Left colon (tissue), 2 donors: ENCODE measurements around the gene SEMA3B. TPM values are rescaled to one million over a fixed set of nuclear protein-coding genes. Genes with fewer than 3 reads are reported as not detected.
"Not testable (repeated sequence)": the region's sequence is repeated elsewhere in the genome, so short reads cannot be mapped to it uniquely, and the experiment has no call there.

Experiments used
- ATAC-seq: fragments of 200-7000 bp; cut with Tn5 transposase; one replicate; pipeline ENCODE4 v1.9.1; 2020; ENCODE audit warnings: mild to moderate bottlenecking, moderate library complexity
- DNase-seq, 2 donors: peaks; one replicate each; pipeline ENCODE4 v3.0.0-alpha.2; 2020
- intact Hi-C, 2 donors: fragments of 100-400 bp; cut with DNase I in 1 of 2; cut with micrococcal nuclease in 1 of 2; formaldehyde crosslinking; loops; one replicate each; pipeline versions ENCODE4 v1.11.2 to v1.14.0; 2022; cut with DNase I, micrococcal nuclease
- total RNA-seq, 2 donors: library from RNA; stranded (reverse); fragmentation: NEBNext Ultra II Directional; extraction: Animal tissue kit (Norgen Biotek cat#: 25700); gene quantifications; one replicate each; pipeline ENCODE4 v1.2.1, GENCODE V29; 2021
- donor health status: DM: no; HTN: no; CAD: no.
- donor health status: DM: yes; HTN: yes; CAD: no.

The SEMA3B gene
- total RNA-seq, 2 donors from 2014 or later: 56.8 to 116 TPM

DNA sequence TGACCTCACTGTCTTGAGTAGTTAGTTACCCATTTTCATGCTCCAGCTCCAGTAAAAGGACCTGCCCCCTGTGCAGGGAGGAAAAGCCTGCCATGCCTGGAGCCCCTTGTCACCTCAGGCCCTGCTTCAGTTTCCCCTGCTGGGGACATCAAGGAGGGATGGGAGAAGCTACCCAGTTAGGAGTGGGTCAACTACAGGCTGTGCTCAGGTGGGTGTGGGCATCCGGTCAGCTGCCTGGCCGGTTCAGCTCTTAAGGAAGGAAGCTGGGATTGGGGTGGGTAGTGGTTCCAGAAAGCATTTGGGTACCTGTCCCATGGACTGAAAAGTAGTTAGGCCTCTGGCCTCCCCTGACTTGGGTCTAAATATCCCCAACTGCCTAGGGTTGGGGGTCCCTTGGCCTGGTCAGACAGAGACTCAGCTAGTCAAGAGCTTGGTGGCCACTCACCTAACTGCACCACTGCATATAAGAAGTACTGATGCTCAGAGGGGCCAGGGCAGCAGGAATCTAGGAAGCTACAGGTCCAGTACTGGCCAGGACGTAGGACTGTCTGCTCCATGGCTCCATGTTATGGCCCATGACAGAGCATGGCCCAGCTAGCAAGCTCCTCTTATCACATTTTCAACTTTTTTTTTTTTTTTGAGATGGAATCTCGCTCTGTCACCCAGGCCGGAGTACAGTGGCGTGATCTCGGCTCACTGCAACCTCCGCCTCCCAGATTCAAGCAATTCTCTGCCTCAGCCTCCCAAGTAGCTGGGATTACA is 10.5 kb downstream of the SEMA3B start:
- DNase-seq: no peak
- intact Hi-C loops: loop anchor here in 1 of 2 donors (10.0 kb wide), 1 partner anchor 85 kb away; the partner anchor contains the start of gene GNAT1
- ATAC-seq: peak; percentile 5

- intact Hi-C loops, ATAC-seq, DNase-seq: not testable (repeated sequence)
Measured at GRCh38 chr3:50284121-50284520, 15.2 kb downstream of the SEMA3B start.

GRCh38 chr3:50286322-50287227 is 17.6 kb downstream of the SEMA3B start:
- ATAC-seq (no peak), DNase-seq (no peak)
- intact Hi-C loops: no loop called here

DNA sequence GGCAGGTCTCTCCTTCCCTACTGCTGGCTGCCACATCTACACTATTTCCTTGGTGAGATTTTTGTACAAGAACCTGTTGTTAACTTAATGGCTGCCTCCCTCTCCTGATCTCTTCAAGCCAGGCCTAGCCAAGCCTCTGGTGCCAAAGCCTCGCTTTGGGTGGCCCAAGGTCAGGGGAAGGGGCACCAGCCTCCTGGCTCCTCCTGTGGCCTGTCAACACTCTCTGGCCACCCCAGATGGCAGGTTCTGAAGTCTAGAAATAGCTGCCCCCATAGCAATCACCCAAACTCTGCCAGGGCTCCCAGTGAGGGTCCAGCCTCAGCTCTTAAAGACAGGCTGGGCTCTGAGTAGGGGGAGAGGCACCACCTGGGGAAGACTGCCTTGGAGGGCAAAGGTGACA is 18.3 kb downstream of the SEMA3B start:
- DNase-seq (no peak), ATAC-seq (no peak)
- intact Hi-C loops: no loop called here

- intact Hi-C loops: no loop called here
- ATAC-seq (no peak), DNase-seq (no peak)
Measured at GRCh38 chr3:50288387-50289007, 19.6 kb downstream of the SEMA3B start.

- DNase-seq (no peak), ATAC-seq (no peak)
- intact Hi-C loops: no loop called here
Measured at GRCh38 chr3:50289130-50289529, 20.2 kb downstream of the SEMA3B start.

- ATAC-seq (no peak), DNase-seq (peak in 1 of 2 donors; percentile 43)
- intact Hi-C loops: no loop called here
Measured at GRCh38 chr3:50290161-50290641, 21.3 kb downstream of the SEMA3B start.

GRCh38 chr3:50292159-50293078 is 23.5 kb downstream of the SEMA3B start, which contains the start of gene IFRD2:
Gene IFRD2 (minus strand): TSS chr3:50292429. CDS start chr3:50292274, 155 bp downstream.
- peak; percentile 88 for ATAC-seq
- intact Hi-C loops: no loop called here
- DNase-seq: peak; percentile 97 to 98

DNA sequence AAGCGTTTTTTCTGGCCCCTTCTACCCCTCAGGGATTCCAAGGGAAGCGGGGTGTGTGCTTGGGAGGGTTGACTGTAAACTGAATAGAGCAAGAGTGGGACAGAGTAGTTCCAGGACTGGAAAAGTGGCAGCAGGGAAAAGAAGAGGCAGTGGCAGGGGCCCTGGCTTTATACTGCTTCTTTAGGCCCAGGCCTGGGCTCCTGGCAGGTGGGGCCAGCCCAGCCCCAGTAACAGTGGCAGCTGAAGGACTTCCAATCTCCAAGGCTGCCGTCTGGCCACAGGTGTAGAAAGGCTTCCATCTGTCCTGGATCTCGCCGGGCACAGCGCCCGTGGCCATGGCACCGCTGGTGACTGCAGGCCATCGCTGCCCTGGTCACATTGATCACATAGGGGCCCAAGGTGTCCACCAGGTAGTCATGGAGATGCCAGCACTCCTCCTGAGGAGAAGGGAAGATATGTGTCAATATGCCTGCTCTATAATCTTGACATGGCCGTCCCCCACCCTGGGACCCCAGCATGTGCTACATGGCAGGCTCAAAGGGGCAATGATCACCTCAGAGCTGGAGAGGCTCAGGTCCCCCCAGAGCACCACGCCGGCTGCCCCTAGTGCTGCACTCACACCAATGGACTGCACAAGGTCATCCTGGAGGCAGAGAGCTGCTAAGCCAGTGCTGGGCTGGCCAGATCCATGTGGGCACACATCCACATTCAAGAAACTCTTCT is 24.3 kb downstream of the SEMA3B start:
- no peak for ATAC-seq
- intact Hi-C loops: no loop called here
- no peak for DNase-seq

- ATAC-seq (no peak), DNase-seq (no peak)
- intact Hi-C loops: no loop called here
Measured at GRCh38 chr3:50294089-50294488, 25.1 kb downstream of the SEMA3B start.

DNA sequence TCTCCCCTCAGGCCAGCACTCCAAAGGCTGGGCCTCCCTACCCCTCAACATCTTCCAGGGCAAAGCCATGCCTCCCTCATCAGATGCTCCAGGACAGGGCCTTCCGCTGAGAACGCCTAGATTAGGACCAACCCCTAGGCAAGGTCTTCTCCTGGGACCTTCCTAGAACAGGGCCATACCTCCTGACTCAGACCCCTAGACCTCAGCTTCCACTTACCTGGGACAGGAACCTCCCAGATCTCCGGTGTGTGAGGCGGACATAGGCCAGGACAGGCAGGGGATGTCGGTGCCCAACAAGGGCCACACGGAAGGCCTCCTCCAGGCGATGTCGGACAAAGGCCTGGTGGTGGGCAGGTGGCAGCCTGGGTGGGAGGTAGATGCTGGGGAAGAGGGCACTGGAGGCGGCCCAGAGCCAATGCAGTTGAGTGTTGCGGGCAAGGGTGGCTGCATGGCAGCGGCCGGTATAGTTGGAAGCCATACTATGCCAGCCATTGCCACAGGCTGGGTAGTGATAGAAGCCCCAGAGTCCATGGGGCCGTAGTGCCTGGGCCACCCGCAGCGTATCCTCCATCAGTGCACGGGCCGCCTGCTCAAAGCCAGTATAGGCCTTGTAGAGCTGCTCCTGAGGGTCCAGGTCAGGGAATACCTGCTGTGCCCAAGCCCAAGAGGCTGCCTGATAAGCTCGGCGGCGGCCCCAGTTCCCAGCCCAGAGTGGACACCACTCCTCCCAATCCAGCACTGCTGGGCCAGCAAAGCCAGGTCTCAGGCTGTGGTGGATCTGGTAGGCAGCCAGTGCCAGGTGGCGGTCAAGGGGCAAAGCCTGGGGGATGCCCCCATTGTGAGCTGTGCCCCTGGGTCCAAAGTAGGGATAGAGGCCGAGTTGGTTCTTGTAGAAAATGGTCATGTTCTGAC is 25.8 kb downstream of the SEMA3B start:
- no peak for ATAC-seq
- DNase-seq: no peak
- intact Hi-C loops: no loop called here

DNA sequence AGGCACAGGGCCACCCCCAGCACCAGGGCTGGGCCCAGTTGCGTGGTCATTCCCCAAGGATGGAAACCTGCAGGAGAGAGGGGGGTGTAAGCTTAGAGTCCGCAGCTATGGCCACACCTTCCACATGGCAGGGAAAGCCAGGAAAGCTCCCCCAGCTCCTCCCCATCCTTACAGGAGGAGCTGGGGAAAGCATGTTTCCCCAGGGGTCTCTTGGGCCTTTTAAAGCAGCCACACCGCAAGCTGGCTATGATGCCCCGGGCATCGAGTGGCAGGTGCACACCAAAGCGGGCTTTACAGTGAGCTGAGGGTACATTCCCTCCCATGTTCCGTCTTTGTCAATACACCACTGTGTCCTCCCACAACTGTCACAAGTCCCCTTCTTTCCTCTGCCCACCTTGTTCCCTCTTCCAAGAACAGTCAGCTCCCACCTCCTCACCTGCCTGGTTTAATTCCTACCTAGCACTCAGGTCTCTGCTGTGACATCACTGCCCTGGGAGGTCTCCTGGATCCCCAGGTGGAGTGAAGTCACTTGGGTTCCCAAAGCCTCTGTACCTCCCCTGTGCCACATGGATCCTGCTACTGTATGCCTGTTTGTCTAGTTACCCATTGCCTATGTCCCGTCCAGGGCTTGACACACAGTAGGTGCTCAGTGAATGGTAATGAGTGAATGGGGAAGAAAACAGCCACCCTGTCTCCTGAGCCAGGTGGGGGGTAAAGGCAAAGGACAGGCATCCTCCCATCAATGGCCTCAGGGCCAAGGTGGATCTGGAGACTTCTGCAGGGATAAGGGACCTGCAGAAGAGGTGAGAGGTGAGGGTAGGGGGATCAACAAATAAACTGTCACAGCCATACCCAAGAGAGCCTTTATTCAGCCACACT is 26.8 kb downstream of the SEMA3B start:
- intact Hi-C loops: no loop called here
- DNase-seq (no peak), ATAC-seq (no peak)

GRCh38 chr3:50296721-50297383 is 27.9 kb downstream of the SEMA3B start:
- no peak for ATAC-seq
- peak in 1 of 2 donors; percentile 22 for DNase-seq
- intact Hi-C loops: no loop called here

DNA sequence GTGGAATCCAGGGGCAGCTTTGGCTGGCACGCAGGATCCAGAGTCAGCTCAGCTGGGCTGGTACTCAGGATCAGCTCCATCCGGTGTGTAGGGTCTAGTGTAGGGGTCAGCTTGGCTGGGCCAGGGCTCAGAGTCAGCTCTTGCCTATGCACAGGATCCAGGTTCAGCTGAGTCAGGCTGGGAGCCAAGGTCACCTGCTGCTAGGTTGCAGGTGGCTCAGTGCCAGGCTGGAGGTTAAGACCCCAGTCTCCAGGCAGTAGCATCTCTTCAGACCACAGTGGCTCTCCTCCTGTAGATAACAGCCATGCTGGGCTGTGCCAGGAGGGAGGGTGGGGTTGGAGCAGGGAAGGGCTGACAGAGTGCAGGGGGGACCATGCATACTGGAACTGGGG is 28.4 kb downstream of the SEMA3B start:
- ATAC-seq (no peak), DNase-seq (peak in 1 of 2 donors; percentile 31)
- intact Hi-C loops: no loop called here
